Measurements from ENCODE around the gene STIP1.

The STIP1 gene

GRCh38 chr11:64165481-64165841 lies 20.5 kb upstream of the STIP1 start:
- H3K9ac ChIP-seq = peak overlapping the region; percentile 72 to 93 (median 86)
- no peaks in the 10 kb centered on the region for H3K27me3 ChIP-seq
- TF ChIP-seq Cebpa-rat (IDR thresholded peaks at IDR 0.05) = no peak
- peak overlapping the region; percentile 44 to 87 (median 84); a peak in 21 of 22 replicates for H3K27ac ChIP-seq
- peaks cover 19 to 49% (median 36%) of the 10 kb centered on the region in 10 experiments for H3K4me1 ChIP-seq
- H3K4me3 ChIP-seq = peak overlapping the region; percentile 69 to 85 (median 76)
- H3K9me3 ChIP-seq (replicated peaks in 1 of 11) = no peaks in the 10 kb centered on the region
- peak overlapping the region; percentile 91 to 100 (median 99) for H3K4me2 ChIP-seq
- peaks cover 0 to 11% (median 7%) of the 10 kb centered on the region in 11 experiments; a peak in 10 of 22 replicates for H3K36me3 ChIP-seq
- H4K20me1 ChIP-seq = peaks cover 0 to 26% (median 0%) of the 10 kb centered on the region in 11 experiments; a peak in 8 of 22 replicates

- Histone ChIP-seq H3K4me2 (peak within 1 kb of the TSS; percentile 91 to 100 (median 99)), H3K9me3 (replicated peaks in 1 of 11) (no peaks in the 10 kb centered on the region), H3K4me3 (peak within 1 kb of the TSS; percentile 69 to 85 (median 76)), H3K4me1 (peaks cover 19 to 49% (median 36%) of the 10 kb centered on the region in 10 experiments), H3K9ac (peak within 1 kb of the TSS; percentile 72 to 93 (median 86)), H3K27ac (peak within 1 kb of the TSS; percentile 44 to 87 (median 84); a peak in 21 of 22 replicates), H4K20me1 (peaks cover 0 to 21% (median 0%) of the 10 kb centered on the region in 11 experiments; a peak in 6 of 22 replicates), H3K27me3 (no peaks in the 10 kb centered on the region), H3K36me3 (peaks cover 0 to 6% (median 5%) of the 10 kb centered on the region in 11 experiments; a peak in 10 of 22 replicates)
- TF ChIP-seq Cebpa-rat (IDR thresholded peaks at IDR 0.05) = no peak
These were observed 19.9 kb upstream of the STIP1 start, which contains the start of gene MACROD1 for GRCh38 chr11:64165842-64166635. TSS of gene MACROD1 (minus strand) at chr11:64166113. CDS start at chr11:64165994, 119 bp downstream.

GRCh38 chr11:64170419-64170818 lies 15.6 kb upstream of the STIP1 start:
- H3K27ac ChIP-seq = no peak overlapping the region
- no peaks in the 10 kb centered on the region for H3K27me3 ChIP-seq
- H3K9me3 ChIP-seq (replicated peaks in 1 of 11) = peaks cover 7 to 12% (median 8%) of the 10 kb centered on the region in 11 experiments; a peak in 21 of 22 replicates
- no peaks in the 10 kb centered on the region for H4K20me1 ChIP-seq
- H3K36me3 ChIP-seq = peaks cover 0 to 16% (median 4%) of the 10 kb centered on the region in 11 experiments; a peak in 6 of 22 replicates
- peaks cover 9 to 38% (median 27%) of the 10 kb centered on the region in 10 experiments for H3K4me1 ChIP-seq
- no peak overlapping the region for H3K4me2 ChIP-seq
- TF ChIP-seq Cebpa-rat (IDR thresholded peaks at IDR 0.05) = no peak
- H3K4me3 ChIP-seq = no peak overlapping the region
- no peak overlapping the region for H3K9ac ChIP-seq

- Histone ChIP-seq H3K36me3 (peaks cover 0 to 19% (median 4%) of the 10 kb centered on the region in 11 experiments; a peak in 10 of 22 replicates), H3K27me3 (no peaks in the 10 kb centered on the region), H3K4me3 (0 out of 20 replicates have a peak overlapping the region, but pooled peaks of 1 of the 10 experiments have one; percentile 1), H4K20me1 (no peaks in the 10 kb centered on the region), H3K4me1 (peaks cover 8 to 35% (median 24%) of the 10 kb centered on the region in 10 experiments), H3K27ac (no peak overlapping the region), H3K9me3 (replicated peaks in 1 of 11) (peaks cover 7 to 12% (median 8%) of the 10 kb centered on the region in 11 experiments; a peak in 21 of 22 replicates), H3K9ac (no peak overlapping the region), H3K4me2 (peak overlapping the region in 8 of 11 experiments; percentile 2 to 66 (median 32); a peak in 12 of 22 replicates)
- no peak for TF ChIP-seq Cebpa-rat (IDR thresholded peaks at IDR 0.05)
These were observed 12.2 kb upstream of the STIP1 start for GRCh38 chr11:64173616-64174355.

- Histone ChIP-seq H3K9ac (no peak overlapping the region), H3K4me1 (peaks cover 30 to 53% (median 42%) of the 10 kb centered on the region in 10 experiments), H3K27me3 (no peaks in the 10 kb centered on the region), H3K4me3 (no peak overlapping the region), H3K36me3 (peaks cover 0 to 26% (median 9%) of the 10 kb centered on the region in 11 experiments; a peak in 11 of 22 replicates), H3K9me3 (replicated peaks in 1 of 11) (peaks cover 7 to 14% (median 9%) of the 10 kb centered on the region in 11 experiments; a peak in 21 of 22 replicates), H3K27ac (no peak overlapping the region), H3K4me2 (peak overlapping the region in 7 of 11 experiments; percentile 15 to 41 (median 23); a peak in 8 of 22 replicates), H4K20me1 (no peaks in the 10 kb centered on the region; a peak in 1 of 22 replicates)
- no peak for TF ChIP-seq Cebpa-rat (IDR thresholded peaks at IDR 0.05)
These were observed 9.2 kb upstream of the STIP1 start for GRCh38 chr11:64176751-64177150.

GRCh38 chr11:64178203-64178602 lies 7.8 kb upstream of the STIP1 start:
- Histone ChIP-seq H3K27me3 (no peaks in the 10 kb centered on the region), H4K20me1 (no peaks in the 10 kb centered on the region; a peak in 1 of 22 replicates), H3K9ac (no peak overlapping the region), H3K4me2 (peak overlapping the region in 5 of 11 experiments; percentile 1 to 35 (median 23); a peak in 5 of 22 replicates), H3K4me1 (peaks cover 44 to 68% (median 57%) of the 10 kb centered on the region in 10 experiments), H3K4me3 (no peak overlapping the region), H3K27ac (no peak overlapping the region), H3K36me3 (peaks cover 0 to 26% (median 9%) of the 10 kb centered on the region in 11 experiments; a peak in 11 of 22 replicates), H3K9me3 (replicated peaks in 1 of 11) (peaks cover 7 to 14% (median 9%) of the 10 kb centered on the region in 11 experiments; a peak in 21 of 22 replicates)
- TF ChIP-seq Cebpa-rat (IDR thresholded peaks at IDR 0.05) = no peak

- Histone ChIP-seq H3K4me2 (peak overlapping the region in 3 of 11 experiments; percentile 1 to 35 (median 22); a peak in 3 of 22 replicates), H3K4me3 (no peak overlapping the region), H3K27ac (no peak overlapping the region), H3K36me3 (peaks cover 0 to 18% (median 6%) of the 10 kb centered on the region in 11 experiments; a peak in 9 of 22 replicates), H3K9ac (no peak overlapping the region), H4K20me1 (peaks cover 0 to 9% (median 0%) of the 10 kb centered on the region in 11 experiments; a peak in 2 of 22 replicates), H3K9me3 (replicated peaks in 1 of 11) (peaks cover 0 to 6% (median under 1%) of the 10 kb centered on the region in 11 experiments; a peak in 9 of 22 replicates), H3K4me1 (peaks cover 53 to 70% (median 59%) of the 10 kb centered on the region in 10 experiments), H3K27me3 (no peaks in the 10 kb centered on the region)
- no peak for TF ChIP-seq Cebpa-rat (IDR thresholded peaks at IDR 0.05)
These were observed 6.9 kb upstream of the STIP1 start for GRCh38 chr11:64178951-64179639.

Data from BLaER1 treated with 17β-estradiol and CSF1 and Interleukin-3, amounts not matched to agents 10 nM and 100 nM (cell line).